ENCODE measurements around the gene CTNNA2.

Gene CTNNA2

GRCh38 chr2:79695248-79695647, 182.4 kb downstream of the CTNNA2 start:
- H3K4me3 ChIP-seq (ENCODE audit: low read length) = no peak overlapping the region
- no peak overlapping the region for H3K27ac ChIP-seq (ENCODE audit: low read length)
- H3K4me2 ChIP-seq (ENCODE audit: low read length) = no peak overlapping the region
- no peaks in the 10 kb centered on the region for H3K4me1 ChIP-seq (ENCODE audit: low read length)
- H3K27me3 ChIP-seq (ENCODE audit: low read depth, low read length) = no peaks in the 10 kb centered on the region
- H3K36me3 ChIP-seq (replicated peaks; ENCODE audit: low read depth, low read length) = no peaks in the 10 kb centered on the region
- no peak overlapping the region for H3K9ac ChIP-seq (ENCODE audit: low read length)
- no peak for TF ChIP-seq CTCF (IDR thresholded peaks at IDR 0.05; ENCODE audit: low read depth, low read length)
- no peak for TF ChIP-seq EZH2phosphoT487 (IDR thresholded peaks at IDR 0.05; ENCODE audit: low read depth)
- no peak overlapping the region for H2AFZ ChIP-seq (ENCODE audit: low read depth, low read length)
- no peaks in the 10 kb centered on the region for H3K79me2 ChIP-seq (ENCODE audit: low read length)
- no peaks in the 10 kb centered on the region for H3K9me3 ChIP-seq (ENCODE audit: insufficient read depth, low read length)
- no peaks in the 10 kb centered on the region for H4K20me1 ChIP-seq (ENCODE audit: insufficient read depth, low read length)

- no peak for TF ChIP-seq EZH2phosphoT487 (IDR thresholded peaks at IDR 0.05; ENCODE audit: low read depth)
- no peak for TF ChIP-seq CTCF (IDR thresholded peaks at IDR 0.05; ENCODE audit: low read depth, low read length)
- Histone ChIP-seq H3K27ac (ENCODE audit: low read length) (no peak overlapping the region), H3K4me2 (ENCODE audit: low read length) (no peak overlapping the region), H3K36me3 (replicated peaks; ENCODE audit: low read depth, low read length) (no peaks in the 10 kb centered on the region), H3K79me2 (ENCODE audit: low read length) (no peaks in the 10 kb centered on the region), H3K9ac (ENCODE audit: low read length) (no peak overlapping the region), H2AFZ (ENCODE audit: low read depth, low read length) (no peak overlapping the region), H3K9me3 (ENCODE audit: insufficient read depth, low read length) (no peaks in the 10 kb centered on the region), H3K27me3 (ENCODE audit: low read depth, low read length) (no peaks in the 10 kb centered on the region), H3K4me1 (ENCODE audit: low read length) (no peaks in the 10 kb centered on the region), H4K20me1 (ENCODE audit: insufficient read depth, low read length) (no peaks in the 10 kb centered on the region), H3K4me3 (ENCODE audit: low read length) (no peak overlapping the region)
Observed at GRCh38 chr2:79697200-79697599, 184.3 kb downstream of the CTNNA2 start.

- Histone ChIP-seq H4K20me1 (ENCODE audit: insufficient read depth, low read length) (no peaks in the 10 kb centered on the region), H2AFZ (ENCODE audit: low read depth, low read length) (no peak overlapping the region), H3K27ac (ENCODE audit: low read length) (no peak overlapping the region), H3K9ac (ENCODE audit: low read length) (no peak overlapping the region), H3K4me3 (ENCODE audit: low read length) (no peak overlapping the region), H3K9me3 (ENCODE audit: insufficient read depth, low read length) (no peaks in the 10 kb centered on the region), H3K36me3 (replicated peaks; ENCODE audit: low read depth, low read length) (no peaks in the 10 kb centered on the region), H3K27me3 (ENCODE audit: low read depth, low read length) (no peaks in the 10 kb centered on the region), H3K4me1 (ENCODE audit: low read length) (no peaks in the 10 kb centered on the region), H3K4me2 (ENCODE audit: low read length) (no peak overlapping the region), H3K79me2 (ENCODE audit: low read length) (no peaks in the 10 kb centered on the region)
- TF ChIP-seq CTCF (IDR thresholded peaks at IDR 0.05; ENCODE audit: low read depth, low read length) (no peak), EZH2phosphoT487 (IDR thresholded peaks at IDR 0.05; ENCODE audit: low read depth) (no peak)
Observed at GRCh38 chr2:79700651-79701050, 187.8 kb downstream of the CTNNA2 start.

- Histone ChIP-seq H4K20me1 (ENCODE audit: insufficient read depth, low read length) (no peaks in the 10 kb centered on the region), H3K4me1 (ENCODE audit: low read length) (no peaks in the 10 kb centered on the region), H2AFZ (ENCODE audit: low read depth, low read length) (no peak overlapping the region), H3K4me2 (ENCODE audit: low read length) (no peak overlapping the region), H3K36me3 (replicated peaks; ENCODE audit: low read depth, low read length) (no peaks in the 10 kb centered on the region), H3K4me3 (ENCODE audit: low read length) (no peak overlapping the region), H3K79me2 (ENCODE audit: low read length) (no peaks in the 10 kb centered on the region), H3K9ac (ENCODE audit: low read length) (no peak overlapping the region), H3K9me3 (ENCODE audit: insufficient read depth, low read length) (no peaks in the 10 kb centered on the region), H3K27ac (ENCODE audit: low read length) (no peak overlapping the region), H3K27me3 (ENCODE audit: low read depth, low read length) (no peaks in the 10 kb centered on the region)
- TF ChIP-seq CTCF (IDR thresholded peaks at IDR 0.05; ENCODE audit: low read depth, low read length) (no peak), EZH2phosphoT487 (IDR thresholded peaks at IDR 0.05; ENCODE audit: low read depth) (no peak)
Observed at GRCh38 chr2:79702905-79703304, 190.1 kb downstream of the CTNNA2 start.

Measured in OCI-LY3 (cell line).